Aorta (tissue), 5 donors: ENCODE measurements around the gene MYL7. TPM values are rescaled to one million over a fixed set of nuclear protein-coding genes. Genes with fewer than 3 reads are reported as not detected.

ENCODE experiments used
- ATAC-seq: fragments of 200-7000 bp; cut with Tn5 transposase; one replicate; pipeline ENCODE4 v1.9.1; 2022; ENCODE audit warnings: moderate library complexity; ENCODE audit not compliant: low FRiP score
- DNase-seq, 2 donors: peaks; one replicate each; pipeline ENCODE4 v3.0.0-alpha.2; 2020
- H3K27ac ChIP-seq, 2 donors: one replicate each; pipeline ENCODE4 v1.5.1; 2013; ENCODE audit warnings: low read length in 2 of 2, mild to moderate bottlenecking in 2 of 2, moderate library complexity in 2 of 2, control low read depth in 1 of 2, inconsistent platforms in 1 of 2, low read depth in 1 of 2
- H3K27me3 ChIP-seq, 2 donors: one replicate each; pipeline ENCODE4 v1.6.1; 2013; ENCODE audit warnings: control low read depth in 1 of 2, low read length in 1 of 2, mild to moderate bottlenecking in 1 of 2, moderate library complexity in 1 of 2; ENCODE audit not compliant: insufficient read depth in 2 of 2, control insufficient read depth in 1 of 2
- H3K36me3 ChIP-seq, 2 donors: one replicate each; pipeline ENCODE4 v1.6.1; 2013; ENCODE audit warnings: control low read depth in 1 of 2, low read length in 1 of 2, mild to moderate bottlenecking in 1 of 2; ENCODE audit not compliant: insufficient read depth in 2 of 2, control insufficient read depth in 1 of 2
- H3K4me1 ChIP-seq, 2 donors: one replicate each; pipeline ENCODE4 v1.6.1; 2013; ENCODE audit warnings: low read length in 2 of 2, control low read depth in 1 of 2, mild to moderate bottlenecking in 1 of 2, moderate library complexity in 1 of 2; ENCODE audit not compliant: insufficient read depth in 2 of 2, control insufficient read depth in 1 of 2
- H3K4me3 ChIP-seq, 2 donors: one replicate each; pipeline ENCODE4 v1.5.1; 2013; ENCODE audit warnings: low read length in 2 of 2, control low read depth in 1 of 2, mild to moderate bottlenecking in 1 of 2
- H3K9me3 ChIP-seq: one replicate; pipeline ENCODE4 v1.6.1; 2013; ENCODE audit warnings: mild to moderate bottlenecking, low read length; ENCODE audit not compliant: control insufficient read depth
- WGBS, 2 donors: extraction: QIAGEN DNeasy Blood & Tissue Kit; methylation state at CpG; one replicate each; pipeline ENCODE4 v1.1.7; 2013; 5-methylcytosine and 5-hydroxymethylcytosine counted together
- intact Hi-C, 2 donors: fragments of 100-400 bp; cut with DNase I; formaldehyde crosslinking; loops; one replicate each; pipeline versions ENCODE4 v1.14.2 to v1.15.0; 2022
- polyA plus RNA-seq, 2 donors: library from polyadenylated mRNA; stranded (reverse); fragments of 200-250 nt; gene quantifications; one replicate each; pipeline ENCODE4 v1.2.3, GENCODE V29; 2013
- total RNA-seq, 2 donors: library from RNA; stranded (reverse); fragmentation: NEBNext Ultra II Directional; extraction: Animal tissue kit (Norgen Biotek cat#: 25700); gene quantifications; one replicate each; pipeline ENCODE4 v1.2.1, GENCODE V29; 2021
- donor health status: healthy with polysubstance abuse.
- donor health status: Bipolar disorder and iron deficiency.
- donor health status: DM: no; HTN: no; CAD: no.
- donor health status: DM: no; HTN: no; CAD: no.
- donor health status: DM: yes; HTN: yes; CAD: no.

The MYL7 gene
- total and polyA plus RNA-seq, 4 donors = 2.6 to 4.1 TPM; not detected in 2

DNA sequence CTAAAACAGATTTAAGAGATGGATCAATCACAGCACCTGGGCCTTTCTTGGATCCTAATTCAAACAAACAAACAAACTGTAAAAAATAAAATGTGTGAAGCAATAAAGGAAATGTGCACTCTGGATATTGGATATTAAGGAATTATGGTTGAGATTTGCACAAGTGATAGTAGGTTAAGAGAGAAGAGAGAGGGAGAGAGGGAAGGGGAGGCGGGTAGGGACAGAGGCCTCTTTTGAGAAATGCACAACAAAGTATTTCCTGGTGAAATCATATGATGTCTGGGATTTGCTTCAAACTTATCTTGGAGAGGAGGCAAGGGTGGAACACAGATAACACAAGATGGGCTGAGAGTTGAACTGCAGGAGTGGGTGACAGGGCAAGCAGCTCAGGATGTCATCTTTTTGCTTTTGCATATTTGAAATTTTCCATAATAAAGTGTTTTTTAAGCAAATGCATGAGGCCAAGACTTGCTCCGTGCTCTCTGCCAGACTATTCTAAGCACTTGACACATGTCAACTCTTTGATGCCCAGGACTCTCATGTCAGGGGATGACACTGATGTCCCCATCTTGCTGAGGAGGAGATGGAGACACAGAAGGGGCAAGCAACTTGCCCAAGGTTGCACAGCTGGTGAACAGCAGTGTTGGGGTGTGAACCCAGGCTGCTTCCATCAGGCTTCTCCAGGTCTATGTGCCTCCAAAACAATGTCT, 46.1 kb downstream of the MYL7 start:
- Histone ChIP-seq H3K36me3 (no peaks in the 10 kb centered on the region), H3K27ac (no peak overlapping the region), H3K4me1 (peaks cover 0 to 3% of the 10 kb centered on the region in 2 donors), H3K4me3 (no peak overlapping the region), H3K9me3 (no peaks in the 10 kb centered on the region), H3K27me3 (no peaks in the 10 kb centered on the region)
- ATAC-seq (no peak), DNase-seq (no peak)
- 3 to 19% methylated on average over 2 of the region's 2 CpGs for WGBS, 2 donors
- intact Hi-C loops = no loop called here

DNA sequence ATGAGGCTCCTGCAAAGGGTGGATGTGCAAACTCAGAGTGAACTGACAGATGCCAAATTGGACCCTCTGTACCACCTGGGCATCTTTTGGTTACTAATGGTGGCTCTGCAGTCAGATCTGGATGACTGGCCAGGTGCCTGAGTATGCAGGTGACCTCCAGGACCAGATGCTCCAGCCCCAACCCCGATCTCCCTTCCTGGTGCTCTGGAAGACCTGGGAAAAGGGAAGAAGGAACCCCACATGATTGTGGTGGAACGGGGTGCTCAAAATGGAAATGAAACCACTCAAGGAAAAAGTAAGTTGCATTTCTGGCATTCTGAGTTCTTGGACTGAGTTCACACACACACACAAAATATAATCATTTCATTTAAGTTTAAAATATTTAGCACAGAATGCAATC, 46.8 kb downstream of the MYL7 start:
- peaks cover 0 to 3% of the 10 kb centered on the region in 2 donors for H3K4me1 ChIP-seq
- H3K36me3 ChIP-seq = no peaks in the 10 kb centered on the region
- no peak overlapping the region for H3K4me3 ChIP-seq
- WGBS, 2 donors = 18 to 23% methylated on average over 2 of the region's 2 CpGs
- intact Hi-C loops = no loop called here
- H3K27me3 ChIP-seq = no peaks in the 10 kb centered on the region
- ATAC-seq (no peak), DNase-seq (no peak)
- H3K9me3 ChIP-seq = no peaks in the 10 kb centered on the region
- peak overlapping the region in 1 of 2 donors; percentile 23 for H3K27ac ChIP-seq

DNA sequence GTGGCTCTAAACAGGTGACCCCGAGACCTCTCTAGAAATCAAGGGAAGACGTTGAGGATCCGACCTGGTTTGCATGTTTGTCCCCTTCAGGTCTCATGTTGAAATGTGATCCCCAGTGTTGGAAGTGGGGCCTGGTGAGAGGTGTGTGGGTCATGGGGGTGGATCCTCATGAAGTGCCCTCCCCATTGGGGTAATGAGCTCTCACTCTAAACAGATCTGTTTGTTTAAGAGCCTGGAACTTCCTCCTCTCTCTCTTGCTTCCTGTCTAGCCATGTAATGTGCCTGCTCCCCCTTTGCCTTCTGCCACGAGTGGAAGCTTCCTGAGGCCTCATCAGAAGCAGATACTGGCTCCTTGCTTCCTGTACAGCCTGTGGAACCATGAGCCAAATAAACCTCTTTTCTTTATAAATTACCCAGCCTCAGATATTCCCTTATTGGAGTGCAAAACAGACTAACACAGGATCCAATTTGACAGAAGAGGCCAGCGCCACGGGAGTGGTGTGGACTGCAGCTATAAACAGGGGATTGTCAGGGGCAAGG, 48.0 kb downstream of the MYL7 start:
- H3K27me3 ChIP-seq = no peaks in the 10 kb centered on the region
- intact Hi-C loops = no loop called here
- H3K36me3 ChIP-seq = no peaks in the 10 kb centered on the region
- H3K4me3 ChIP-seq = no peak overlapping the region
- ATAC-seq = no peak
- H3K27ac ChIP-seq = no peak overlapping the region
- WGBS, 2 donors = 86 to 91% methylated on average over 6 of the region's 6 CpGs
- no peaks in the 10 kb centered on the region for H3K9me3 ChIP-seq
- no peak for DNase-seq
- H3K4me1 ChIP-seq = peaks cover 0 to 3% of the 10 kb centered on the region in 2 donors

Other genes starting within 250 kb of the MYL7 start
- 10 to 100 TPM; 38.0 to 46.7 TPM for gene URGCP, start 234.7 kb downstream of the MYL7 start, total RNA-seq
- 10 to 100 TPM in 1 of 2 donors, 1 to 10 TPM in 1; 9.1 to 24.2 TPM for gene URGCP, start 234.7 kb downstream of the MYL7 start, polyA plus RNA-seq
- gene UBE2D4, start 214.9 kb downstream of the MYL7 start, total RNA-seq = 10 to 100 TPM; 21.6 to 21.8 TPM
- gene UBE2D4, start 214.9 kb downstream of the MYL7 start, polyA plus RNA-seq = 10 to 100 TPM; 20.0 to 40.1 TPM
- gene SPDYE1, start 143.4 kb downstream of the MYL7 start, total RNA-seq = not detected
- under 1 TPM in 1 of 2 donors, not detected in 1; 0.05 TPM for gene SPDYE1, start 143.4 kb downstream of the MYL7 start, polyA plus RNA-seq
- 100 to 1,000 TPM in 1 of 2 donors, 10 to 100 TPM in 1; 96.1 to 105 TPM for gene DBNL, start 96.6 kb downstream of the MYL7 start, total RNA-seq
- 10 to 100 TPM; 80.1 to 91.6 TPM for gene DBNL, start 96.6 kb downstream of the MYL7 start, polyA plus RNA-seq
- 1 to 10 TPM; 4.1 to 4.8 TPM for gene PGAM2, start 75.8 kb downstream of the MYL7 start, total RNA-seq
- 1 to 10 TPM; 8.0 to 9.5 TPM for gene PGAM2, start 75.8 kb downstream of the MYL7 start, polyA plus RNA-seq
- gene POLM, start 58.8 kb downstream of the MYL7 start, total RNA-seq = 10 to 100 TPM; 27.6 to 35.7 TPM
- 10 to 100 TPM in 1 of 2 donors, 1 to 10 TPM in 1; 8.4 to 35.6 TPM for gene POLM, start 58.8 kb downstream of the MYL7 start, polyA plus RNA-seq
- 1,000 to 10,000 TPM in 1 of 2 donors, 100 to 1,000 TPM in 1; 856 to 1,098 TPM for gene AEBP1, start 37.0 kb downstream of the MYL7 start, total RNA-seq
- 1,000 to 10,000 TPM in 1 of 2 donors, 100 to 1,000 TPM in 1; 293 to 2,243 TPM for gene AEBP1, start 37.0 kb downstream of the MYL7 start, polyA plus RNA-seq
- 10 to 100 TPM; 49.5 to 53.4 TPM for gene POLD2, start 17.8 kb downstream of the MYL7 start, total RNA-seq
- gene POLD2, start 17.8 kb downstream of the MYL7 start, polyA plus RNA-seq = 10 to 100 TPM; 31.6 to 93.1 TPM
- 1 to 10 TPM; 1.2 to 1.9 TPM for gene GCK, start 48.1 kb upstream of the MYL7 start, total RNA-seq
- 1 to 10 TPM; 2.1 to 6.6 TPM for gene GCK, start 48.1 kb upstream of the MYL7 start, polyA plus RNA-seq
- gene YKT6, start 59.6 kb upstream of the MYL7 start, total RNA-seq = 10 to 100 TPM; 55.4 to 73.1 TPM
- gene YKT6, start 59.6 kb upstream of the MYL7 start, polyA plus RNA-seq = 10 to 100 TPM; 47.2 to 53.2 TPM
- 1 to 10 TPM; 2.4 to 4.4 TPM for gene CAMK2B, start 184.3 kb upstream of the MYL7 start, total RNA-seq
- 10 to 100 TPM in 1 of 2 donors, not detected in 1; 12.8 TPM for gene CAMK2B, start 184.3 kb upstream of the MYL7 start, polyA plus RNA-seq